DMS53 (cell line): ENCODE results near the gene HID1.

Experiments used
- DNase-seq: peaks from one replicate; lab custom pipeline; 2025; lab: John Stamatoyannopoulos, UW

The HID1 gene

GRCh38 chr17:74950207-74950606, 22.4 kb downstream of the HID1 start:
- DNase-seq, result peak; percentile 98

DNA sequence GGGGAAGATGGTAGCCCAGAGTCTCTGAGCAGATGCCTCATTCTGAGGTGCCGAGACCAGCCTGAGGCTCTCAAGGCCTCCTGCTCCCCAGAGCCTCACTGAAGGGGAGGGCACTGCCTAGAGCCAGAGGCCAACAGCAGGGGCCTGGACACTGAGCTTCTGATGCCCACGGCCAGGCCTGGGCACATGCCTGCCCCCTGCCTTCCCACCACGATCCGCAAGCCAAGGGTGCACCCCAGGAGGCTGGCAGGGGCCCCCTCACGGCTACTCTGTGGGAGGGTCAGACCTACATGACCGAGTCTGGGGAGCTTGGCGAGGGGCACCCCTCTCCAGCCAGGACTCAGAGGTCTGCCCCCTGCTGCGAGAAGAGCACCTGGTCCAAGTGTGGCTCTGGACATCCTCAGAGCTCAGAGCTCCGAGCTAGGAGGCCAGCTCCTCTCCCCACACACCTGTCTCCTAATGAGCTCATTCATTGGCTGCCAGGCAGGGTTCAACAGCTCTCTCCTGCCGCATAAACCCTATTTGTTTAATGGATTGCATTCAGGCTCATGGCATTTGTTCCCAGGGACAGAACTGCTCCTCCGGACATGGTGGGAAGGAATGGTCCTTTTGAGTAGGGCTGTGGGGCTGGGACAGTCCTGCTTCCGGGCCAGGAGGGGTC, 23.0 kb downstream of the HID1 start:
- DNase-seq, result peak; percentile 87

GRCh38 chr17:74947041-74947754, 25.4 kb downstream of the HID1 start:
- DNase-seq, result no peak

DNA sequence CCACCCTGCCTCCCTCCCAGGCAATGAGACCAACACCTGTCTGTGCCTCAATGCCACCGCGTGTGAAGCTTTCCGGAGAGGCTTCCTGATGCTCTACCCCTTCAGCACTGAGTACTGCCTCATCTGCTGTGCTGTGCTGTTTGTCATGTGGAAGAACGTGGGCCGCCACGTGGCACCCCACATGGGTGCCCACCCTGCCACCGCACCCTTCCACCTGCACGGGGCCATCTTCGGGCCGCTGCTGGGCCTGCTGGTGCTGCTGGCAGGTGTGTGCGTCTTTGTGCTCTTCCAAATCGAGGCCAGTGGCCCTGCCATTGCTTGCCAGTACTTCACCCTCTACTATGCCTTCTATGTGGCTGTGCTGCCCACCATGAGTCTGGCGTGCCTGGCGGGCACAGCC, 25.9 kb downstream of the HID1 start:
- no peak for DNase-seq

- no peak for DNase-seq
These were observed 27.0 kb downstream of the HID1 start for GRCh38 chr17:74945543-74945942.

DNA sequence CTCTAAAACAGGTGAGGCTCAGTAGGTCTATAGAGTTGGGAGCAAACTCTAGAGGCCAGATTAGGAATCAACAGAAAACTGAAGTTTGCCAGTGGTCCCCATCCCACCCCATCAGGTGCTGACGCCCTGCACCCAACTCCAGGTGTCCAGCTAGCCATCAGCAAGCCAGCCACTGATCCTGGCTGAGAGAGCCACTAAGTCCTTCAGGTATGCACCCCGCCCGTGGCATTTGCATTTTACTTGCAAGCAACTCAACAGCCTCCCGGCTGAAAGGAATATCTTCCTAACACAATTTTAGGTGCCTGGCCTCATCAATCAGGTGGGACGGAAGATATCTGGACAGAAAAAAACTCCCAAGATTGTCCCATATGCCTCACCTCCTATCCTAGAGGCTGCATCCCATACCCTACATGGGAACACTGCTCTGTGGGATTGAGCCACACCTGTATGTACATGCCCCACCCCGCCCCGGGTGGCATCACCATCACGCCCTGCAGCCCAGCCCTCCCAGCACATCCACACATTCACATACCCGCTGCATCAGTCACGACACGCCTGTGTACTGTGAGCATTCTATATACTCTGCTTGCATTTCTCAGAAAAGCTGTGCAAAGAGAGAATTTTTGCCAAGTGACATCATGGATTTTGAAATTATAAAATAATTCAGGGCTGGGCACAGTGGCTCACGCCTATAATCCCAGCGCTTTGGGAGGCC, 28.6 kb downstream of the HID1 start:
- no peak for DNase-seq

- DNase-seq, result no peak
These were observed 31.3 kb downstream of the HID1 start for GRCh38 chr17:74941128-74941725.

DNA sequence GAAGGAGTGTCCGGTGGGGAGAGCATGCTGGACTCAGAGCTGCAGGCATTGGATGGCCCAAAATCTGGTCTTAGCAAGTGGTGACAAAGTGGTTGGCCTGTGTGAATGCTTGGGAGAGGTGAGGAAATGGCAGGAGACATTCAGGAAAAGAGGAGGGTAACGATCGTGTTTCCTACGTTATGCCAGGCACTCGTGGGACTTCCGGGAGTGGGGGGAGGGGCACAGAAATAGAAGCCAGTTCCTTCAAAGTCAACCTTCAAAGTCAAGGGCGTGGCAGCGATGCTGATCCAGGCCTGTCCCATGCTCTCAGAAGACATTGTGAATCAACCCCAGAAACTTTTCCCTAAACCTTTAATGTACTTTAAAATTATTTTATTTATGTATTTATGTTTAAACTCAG, 33.0 kb downstream of the HID1 start:
- no peak for DNase-seq

- DNase-seq, result no peak
These were observed 34.2 kb downstream of the HID1 start for GRCh38 chr17:74938194-74938950.

GRCh38 chr17:74937064-74938051, 35.2 kb downstream of the HID1 start:
- no peak for DNase-seq

DNA sequence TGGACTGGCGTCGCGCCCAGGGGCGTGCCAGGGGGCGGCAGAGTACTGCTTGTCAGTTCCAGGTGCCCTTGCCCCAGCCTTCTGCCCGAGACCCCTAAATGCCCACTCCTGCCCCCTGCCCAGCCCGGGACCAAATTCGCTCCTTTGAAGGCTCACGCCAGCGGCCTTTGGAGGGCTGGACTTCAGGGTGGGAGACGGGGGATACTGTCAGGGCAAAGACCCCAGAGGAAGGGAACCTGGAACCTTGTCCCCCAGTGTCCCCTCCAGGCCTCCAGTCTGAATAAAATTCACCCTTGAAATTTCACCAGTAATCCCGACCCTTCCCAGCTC, 36.1 kb downstream of the HID1 start:
- DNase-seq, result no peak

DNA sequence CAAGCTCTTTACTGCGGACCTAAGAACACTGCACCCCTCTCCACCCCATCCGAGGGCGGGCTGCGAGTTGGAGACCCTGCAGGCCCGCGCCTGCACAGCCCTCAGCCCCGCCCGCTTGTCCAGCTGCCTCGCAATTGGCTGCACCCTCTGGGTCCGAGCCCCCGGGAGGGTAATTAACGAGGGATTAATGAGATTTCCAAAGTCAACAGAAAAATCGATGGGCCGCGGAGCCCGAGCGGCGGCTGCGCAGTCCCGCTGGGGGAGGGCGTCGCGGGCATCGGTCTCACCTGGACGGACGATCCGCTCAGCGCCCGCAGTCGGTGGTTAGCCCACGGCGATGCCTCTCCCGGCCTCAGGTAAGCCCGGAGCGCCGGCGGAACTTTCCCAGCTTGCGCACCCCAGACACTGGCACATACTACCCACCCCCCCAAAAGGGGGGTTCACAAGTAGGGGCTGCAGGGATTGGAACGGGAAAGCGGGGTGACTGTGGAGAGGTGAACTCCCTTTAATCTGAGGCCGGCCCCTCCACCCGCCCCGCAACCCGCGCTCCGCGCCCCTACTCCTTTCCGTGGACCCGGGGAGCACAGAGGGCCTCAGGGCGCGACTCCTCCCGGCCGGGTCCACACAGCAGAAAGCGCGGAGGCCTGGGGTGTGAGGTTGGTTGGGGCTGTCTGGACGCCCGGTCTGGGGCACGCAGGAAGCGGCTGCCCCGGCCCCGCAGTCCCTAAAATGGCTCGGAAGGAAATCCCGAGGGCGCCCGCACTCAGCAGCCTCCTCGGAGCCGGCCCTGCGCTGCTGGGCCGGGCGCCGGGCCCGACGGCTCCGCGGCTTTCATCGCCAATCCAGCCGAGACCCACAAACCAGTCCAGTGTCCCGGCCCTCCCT, 36.7 kb downstream of the HID1 start, which contains the start of gene OTOP3:
OTOP3 (plus strand) TSS at position 314 of the 885 bp plus-strand sequence; CDS start at position 338, 24 bp downstream.
- DNase-seq, result peak; percentile 52

DNA sequence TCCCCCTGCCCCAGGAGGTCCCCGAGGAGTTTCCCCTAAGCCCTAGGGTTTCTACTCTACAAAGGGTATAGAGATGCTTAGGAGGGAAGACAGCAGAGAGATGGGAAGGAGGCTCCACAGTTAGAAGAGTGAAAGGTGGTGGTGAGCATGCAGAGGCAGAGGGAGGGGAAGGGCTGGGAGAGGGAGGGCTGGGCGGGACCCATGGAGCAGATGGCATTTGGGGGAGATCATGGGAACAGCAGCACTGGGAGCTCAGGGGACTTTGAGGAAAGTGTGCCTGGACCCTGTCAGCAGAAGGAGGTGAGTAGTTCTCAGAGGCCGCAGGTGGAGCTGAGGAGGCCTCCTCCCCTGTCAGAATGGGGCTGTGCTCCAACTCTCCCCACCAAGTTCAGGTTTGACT, 37.5 kb downstream of the HID1 start:
- no peak for DNase-seq

DNA sequence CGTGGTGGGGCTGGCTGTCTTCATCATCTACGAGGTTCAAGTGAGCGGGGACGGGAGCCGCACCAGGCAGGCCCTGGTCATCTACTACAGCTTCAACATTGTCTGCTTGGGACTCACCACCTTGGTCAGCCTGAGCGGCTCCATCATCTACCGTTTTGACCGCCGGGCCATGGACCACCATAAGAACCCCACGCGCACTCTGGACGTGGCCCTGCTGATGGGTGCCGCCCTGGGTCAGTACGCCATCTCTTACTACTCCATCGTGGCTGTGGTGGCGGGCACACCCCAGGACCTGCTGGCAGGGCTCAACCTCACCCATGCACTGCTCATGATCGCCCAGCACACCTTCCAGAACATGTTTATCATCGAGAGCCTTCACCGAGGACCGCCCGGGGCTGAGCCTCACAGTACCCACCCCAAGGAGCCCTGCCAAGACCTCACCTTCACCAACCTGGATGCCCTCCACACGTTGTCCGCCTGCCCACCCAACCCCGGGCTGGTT, 42.0 kb downstream of the HID1 start:
- DNase-seq, result no peak

GRCh38 chr17:74928786-74929185, 43.8 kb downstream of the HID1 start:
- no peak for DNase-seq

GRCh38 chr17:74925242-74925641, 47.3 kb downstream of the HID1 start:
- DNase-seq, result no peak

- peak; percentile 51 for DNase-seq
These were observed 48.2 kb downstream of the HID1 start, which contains the start of gene OTOP2 for GRCh38 chr17:74924250-74924948. OTOP2 (plus strand) TSS chr17:74924273; CDS start chr17:74924633, 360 bp downstream.

DNA sequence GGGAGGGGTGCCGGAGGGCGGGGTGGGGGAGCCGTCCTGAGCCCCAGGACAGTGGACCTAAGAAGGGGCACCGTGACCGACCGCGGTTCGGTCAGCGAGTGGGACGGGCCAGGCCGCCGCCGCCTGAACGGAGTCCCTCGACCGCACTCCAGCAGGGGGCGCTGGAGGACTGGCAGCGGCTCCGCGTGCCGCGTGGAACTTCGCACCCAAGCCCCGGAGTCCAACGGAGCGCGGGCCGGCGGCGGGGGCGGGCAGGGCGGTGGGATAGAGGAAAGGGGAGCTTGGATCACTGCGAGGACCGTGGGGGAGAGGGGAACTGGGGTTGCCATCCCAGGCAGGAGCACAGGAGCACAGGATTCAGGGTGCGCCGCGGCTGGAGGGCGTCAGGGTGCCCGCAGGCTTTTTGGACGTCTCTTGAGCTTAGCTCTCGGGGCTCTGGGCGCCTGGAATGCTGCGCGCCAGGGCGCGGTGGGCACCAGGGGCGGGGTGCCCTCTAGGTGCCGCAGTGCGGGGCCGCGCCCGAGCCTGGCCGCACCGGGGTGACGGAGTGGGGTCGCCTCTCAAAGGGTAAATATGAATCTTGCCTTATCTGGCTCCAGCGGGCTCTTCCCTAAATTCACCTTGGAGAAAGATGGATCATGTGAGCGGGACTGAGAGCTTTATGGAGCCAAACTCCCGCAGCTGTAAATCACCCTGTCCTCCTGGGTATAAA, 48.9 kb downstream of the HID1 start:
- peak; percentile 78 for DNase-seq
